HCT116 (cell line): ENCODE results near the gene INPP5J. TPM values are rescaled to one million over a fixed set of nuclear protein-coding genes. Genes with fewer than 3 reads are reported as not detected.

Experiments used
- ATAC-seq: fragments of 200-7000 bp; cut with Tn5 transposase; 2 replicates; pipeline ENCODE4 v1.9.1; 2020; ENCODE audit warnings: mild to moderate bottlenecking, moderate library complexity
- BruUV-seq: library from RNA; stranded (reverse); fragments of 400-500 nt; replicated peaks from 2 replicates; lab custom pipeline; 2021; lab: Mats Ljungman, UMichigan
- CTCF ChIA-PET: fragments of 300-600 bp; sonication (Branson Sonifier 250); formaldehyde crosslinking; loops from one replicate; lab custom pipeline; 2021; ENCODE audit warnings: antibody characterized with exemption; lab: Charles Lee
- POLR2A ChIA-PET: fragments of 300-600, 350-600 bp; sonication (Branson Sonifier 250); formaldehyde crosslinking; loops from one replicate; lab custom pipeline; 2021; ENCODE audit warnings: antibody characterized with exemption; lab: Charles Lee
- RAD21 ChIA-PET, 2 experiments: fragments of 300-600 bp; sonication (Branson Sonifier 250); formaldehyde crosslinking; loops; one replicate each; lab custom pipeline; 2023; ENCODE audit warnings: low total read pairs in 2 of 2; ENCODE audit not compliant: uncharacterized antibody in 2 of 2, unreplicated experiment in 2 of 2, low non-redundant PET in 1 of 2; lab: Charles Lee
- DNase-seq: peaks from one replicate; pipeline ENCODE4 v3.0.0-alpha.2; 2010; ENCODE audit warnings: low read depth, low spot score
- H2AFZ ChIP-seq: fragments of 200-600 bp; shearing (Covaris generic), sonication (generic); 2 replicates; pipeline ENCODE4 v1.6.1; 2017; ENCODE audit warnings: low read depth, mixed run types, mixed read lengths, antibody characterized with exemption, low read length; ENCODE audit not compliant: poor library complexity, severe bottlenecking
- H3K27ac ChIP-seq: 2 replicates; pipeline ENCODE4 v1.5.1; 2012; ENCODE audit warnings: low read depth, low read length
- H3K27me3 ChIP-seq: fragments of 200-600 bp; sonication (generic); 2 replicates; pipeline ENCODE4 v1.6.1; 2016; ENCODE audit warnings: mixed run types, low read length, mixed read lengths; ENCODE audit not compliant: insufficient read depth
- H3K36me3 ChIP-seq, 2 experiments: fragments of 200-500 bp in 1 of 2; fragments of 200-600 bp in 1 of 2; sonication (Bioruptor generic) in 1 of 2; sonication (generic) in 1 of 2; 2 replicates each; pipeline versions ENCODE4 v1.5.1 to v1.6.1; 2014 to 2016; ENCODE audit warnings: low read length in 2 of 2, inconsistent platforms in 1 of 2, mixed read lengths in 1 of 2, mixed run types in 1 of 2; ENCODE audit not compliant: insufficient read depth in 2 of 2, control insufficient read depth in 1 of 2
- H3K4me1 ChIP-seq, 2 experiments: fragments of 200-600 bp in 1 of 2; sonication (generic) in 1 of 2; 2 replicates each; pipeline versions ENCODE4 v1.5.1 to v1.6.1; 2012 to 2017; ENCODE audit warnings: low read length in 2 of 2, inconsistent platforms in 1 of 2, mild to moderate bottlenecking in 1 of 2, mixed read lengths in 1 of 2, mixed run types in 1 of 2, moderate library complexity in 1 of 2; ENCODE audit not compliant: insufficient read depth in 2 of 2, control insufficient read depth in 1 of 2
- H3K4me2 ChIP-seq: fragments of 200-600 bp; sonication (generic); 2 replicates; pipeline ENCODE4 v1.6.1; 2017; ENCODE audit warnings: mixed run types, low read length, mixed read lengths
- H3K4me3 ChIP-seq, 2 experiments: fragments of 200-600 bp in 1 of 2; sonication (generic) in 1 of 2; replicated peaks in 1 of 2; 2 replicates each; pipeline ENCODE4 v1.5.1; 2011 to 2016; ENCODE audit warnings: low read length in 2 of 2, control low read depth in 1 of 2, low read depth in 1 of 2, mild to moderate bottlenecking in 1 of 2, mixed read lengths in 1 of 2, mixed run types in 1 of 2
- H3K79me2 ChIP-seq: fragments of 200-600 bp; sonication (generic); 2 replicates; pipeline ENCODE4 v1.6.1; 2017; ENCODE audit warnings: mild to moderate bottlenecking, mixed run types, low read length, moderate library complexity, mixed read lengths; ENCODE audit not compliant: insufficient read depth
- H3K9ac ChIP-seq: fragments of 200-600 bp; sonication (generic); 2 replicates; pipeline ENCODE4 v1.6.1; 2016; ENCODE audit warnings: low read length, mixed read lengths
- H3K9me2 ChIP-seq: fragments of 200-600 bp; sonication (generic), shearing (Covaris generic); 2 replicates; pipeline ENCODE4 v1.6.1; 2017; ENCODE audit warnings: mixed run types, mild to moderate bottlenecking, moderate library complexity; ENCODE audit not compliant: insufficient read depth
- H3K9me3 ChIP-seq, 2 experiments: fragments of 200-500 bp in 1 of 2; fragments of 200-600 bp in 1 of 2; sonication (Bioruptor generic) in 1 of 2; sonication (generic) in 1 of 2; 2 replicates each; pipeline ENCODE4 v1.6.1; 2014 to 2017; ENCODE audit warnings: low read length in 2 of 2, mixed read lengths in 2 of 2, inconsistent platforms in 1 of 2, low read depth in 1 of 2, mild to moderate bottlenecking in 1 of 2, mixed run types in 1 of 2, moderate library complexity in 1 of 2; ENCODE audit not compliant: control insufficient read depth in 1 of 2, insufficient read depth in 1 of 2
- H4K20me1 ChIP-seq: fragments of 200-600 bp; sonication (generic), shearing (Covaris generic); 2 replicates; pipeline ENCODE4 v1.6.1; 2017; ENCODE audit warnings: mixed run types, mild to moderate bottlenecking, moderate library complexity; ENCODE audit not compliant: insufficient read depth
- CBX3 ChIP-seq: IDR thresholded peaks from 2 replicates; pipeline ENCODE4 v1.6.1; 2012; ENCODE audit warnings: low read depth
- CEBPB ChIP-seq: IDR thresholded peaks from 2 replicates; pipeline ENCODE4 v1.6.1; 2012; ENCODE audit warnings: low read depth
- EGR1 ChIP-seq: IDR thresholded peaks from 2 replicates; pipeline ENCODE4 v1.6.1; 2012; ENCODE audit warnings: low read depth
- EZH2 ChIP-seq: fragments of 200-600 bp; sonication (generic); IDR thresholded peaks from 2 replicates; pipeline ENCODE4 v1.6.1; 2017; ENCODE audit warnings: antibody characterized with exemption, mixed run types
- EZH2phosphoT487 ChIP-seq: fragments of 200-600 bp; IDR thresholded peaks from 2 replicates; pipeline ENCODE4 v1.6.1; 2018; ENCODE audit warnings: antibody characterized with exemption, borderline replicate concordance
- JUND ChIP-seq: IDR thresholded peaks from 2 replicates; pipeline ENCODE4 v1.6.1; 2012
- SIN3A ChIP-seq: IDR thresholded peaks from 2 replicates; pipeline ENCODE4 v1.6.1; 2012; ENCODE audit warnings: low read depth
- SRF ChIP-seq: IDR thresholded peaks from 2 replicates; pipeline ENCODE4 v1.6.1; 2012; ENCODE audit warnings: low read depth
- TCF7L2 ChIP-seq: IDR thresholded peaks from 2 replicates; pipeline ENCODE4 v1.7.0; 2011; ENCODE audit warnings: borderline replicate concordance, inconsistent platforms; ENCODE audit not compliant: insufficient read depth, insufficient read length; ENCODE audit errors: extremely low read depth
- ZFX ChIP-seq: fragments of 450-650 bp; IDR thresholded peaks from 2 replicates; pipeline ENCODE4 v1.6.1; 2017
- ZNF274 ChIP-seq: fragments of 200-500 bp; sonication (Bioruptor generic); IDR thresholded peaks from 2 replicates; pipeline ENCODE4 v1.6.1; 2014; ENCODE audit warnings: mild to moderate bottlenecking, low read depth, low read length, inconsistent platforms
- intact Hi-C: fragments of 100-400 bp; cut with micrococcal nuclease; formaldehyde crosslinking; loops from 2 replicates; pipeline ENCODE4 v1.10.0; 2022
- total RNA-seq: library from RNA; stranded (reverse); gene quantifications from one replicate; pipeline ENCODE4 v1.2.1, GENCODE V29; 2021; ENCODE audit not compliant: unreplicated experiment
- TF ChIP-seq, protein P1 (sequence below): IDR thresholded peaks from 2 replicates; pipeline ENCODE4 v1.6.1; 2012
- TF ChIP-seq, protein P2 (sequence below): IDR thresholded peaks from 2 replicates; pipeline ENCODE4 v1.6.1; 2012
- TF ChIP-seq, protein P3 (sequence below): IDR thresholded peaks from 2 replicates; pipeline ENCODE4 v1.6.1; 2012; ENCODE audit warnings: low read depth

INPP5J gene
- total RNA-seq, 1 experiment from 2014 or later: 8.9 TPM

DNA sequence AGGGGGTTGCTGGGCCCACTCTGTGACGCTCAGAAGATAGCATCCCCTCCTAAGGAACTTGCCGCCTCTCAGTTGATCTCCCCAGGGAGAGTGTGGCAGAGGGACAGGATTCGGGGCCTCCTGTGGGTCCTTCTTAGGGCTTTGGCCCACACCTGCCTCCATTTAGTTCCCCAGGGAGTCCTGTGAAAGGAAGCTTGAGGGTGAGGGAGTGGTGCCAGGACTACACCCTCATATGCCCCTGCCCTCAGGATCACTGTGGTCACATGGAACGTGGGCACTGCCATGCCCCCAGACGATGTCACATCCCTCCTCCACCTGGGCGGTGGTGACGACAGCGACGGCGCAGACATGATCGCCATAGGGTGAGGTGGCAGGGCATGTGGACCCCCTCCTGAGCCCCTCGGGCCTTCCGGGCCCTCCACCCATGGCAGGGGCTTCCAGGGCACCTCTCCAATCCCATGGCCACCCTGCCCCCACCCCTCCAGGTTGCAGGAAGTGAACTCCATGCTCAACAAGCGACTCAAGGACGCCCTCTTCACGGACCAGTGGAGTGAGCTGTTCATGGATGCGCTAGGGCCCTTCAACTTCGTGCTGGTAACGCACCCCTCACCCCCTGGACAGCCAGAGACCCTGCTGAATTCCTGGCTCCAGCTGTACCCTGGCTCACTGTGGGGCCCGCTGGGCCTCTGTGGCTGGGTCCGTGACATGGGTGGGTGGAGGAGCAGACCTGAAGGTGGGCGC, 3.5 kb downstream of the INPP5J start:
- Histone ChIP-seq H3K27ac (no peak overlapping the region), H3K36me3 (no peaks in the 10 kb centered on the region), H3K9me2 (no peaks in the 10 kb centered on the region), H3K4me2 (no peak overlapping the region), H3K4me3 (no peak overlapping the region), H3K4me1 (peaks cover 9 to 25% of the 10 kb centered on the region in 2 experiments), H3K9ac (no peak overlapping the region), H3K9me3 (no peaks in the 10 kb centered on the region)
- DNase-seq: no peak
- RAD21 ChIA-PET: no interaction called here
- ATAC-seq: no peak
- no TSS peak for BruUV-seq
- intact Hi-C loops: no loop called here
- TF ChIP-seq, protein P1, sequence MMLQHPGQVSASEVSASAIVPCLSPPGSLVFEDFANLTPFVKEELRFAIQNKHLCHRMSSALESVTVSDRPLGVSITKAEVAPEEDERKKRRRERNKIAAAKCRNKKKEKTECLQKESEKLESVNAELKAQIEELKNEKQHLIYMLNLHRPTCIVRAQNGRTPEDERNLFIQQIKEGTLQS: no peak
- TF ChIP-seq ZFX (no peak), EZH2phosphoT487 (no peak), CEBPB (no peak), SIN3A (no peak), TCF7L2 (no peak), CBX3 (no peak), EGR1 (no peak), SRF (no peak), JUND (no peak)
- TF ChIP-seq, protein P2, sequence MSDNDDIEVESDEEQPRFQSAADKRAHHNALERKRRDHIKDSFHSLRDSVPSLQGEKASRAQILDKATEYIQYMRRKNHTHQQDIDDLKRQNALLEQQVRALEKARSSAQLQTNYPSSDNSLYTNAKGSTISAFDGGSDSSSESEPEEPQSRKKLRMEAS: no peak
- TF ChIP-seq, all 23 proteins: peak for 0
- ChIA-PET POLR2A (no interaction called here), CTCF (no interaction called here)
- Histone ChIP-seq H2AFZ (no peak overlapping the region), H3K27me3 (no peaks in the 10 kb centered on the region), H4K20me1 (no peaks in the 10 kb centered on the region), H3K79me2 (no peaks in the 10 kb centered on the region)

GRCh38 chr22:31126869-31127175, 4.1 kb downstream of the INPP5J start:
- ATAC-seq: no peak
- no peaks in the 10 kb centered on the region for H3K27me3 ChIP-seq
- BruUV-seq: no TSS peak
- H3K4me1 ChIP-seq: peaks cover 12 to 25% of the 10 kb centered on the region in 2 experiments
- no peak overlapping the region for H3K27ac ChIP-seq
- no peaks in the 10 kb centered on the region for H3K79me2 ChIP-seq
- ChIA-PET POLR2A (no interaction called here), CTCF (no interaction called here), RAD21 (no interaction called here)
- no peak overlapping the region for H3K9ac ChIP-seq
- no peak overlapping the region for H3K4me2 ChIP-seq
- no peaks in the 10 kb centered on the region for H4K20me1 ChIP-seq
- no peaks in the 10 kb centered on the region for H3K9me2 ChIP-seq
- no peaks in the 10 kb centered on the region for H3K36me3 ChIP-seq
- no peak for TF ChIP-seq CBX3
- no peak for TF ChIP-seq JUND
- TF ChIP-seq TCF7L2: no peak
- TF ChIP-seq, protein P2: no peak
- TF ChIP-seq ZNF274: no peak
- no peak for TF ChIP-seq SRF
- TF ChIP-seq, protein P3, sequence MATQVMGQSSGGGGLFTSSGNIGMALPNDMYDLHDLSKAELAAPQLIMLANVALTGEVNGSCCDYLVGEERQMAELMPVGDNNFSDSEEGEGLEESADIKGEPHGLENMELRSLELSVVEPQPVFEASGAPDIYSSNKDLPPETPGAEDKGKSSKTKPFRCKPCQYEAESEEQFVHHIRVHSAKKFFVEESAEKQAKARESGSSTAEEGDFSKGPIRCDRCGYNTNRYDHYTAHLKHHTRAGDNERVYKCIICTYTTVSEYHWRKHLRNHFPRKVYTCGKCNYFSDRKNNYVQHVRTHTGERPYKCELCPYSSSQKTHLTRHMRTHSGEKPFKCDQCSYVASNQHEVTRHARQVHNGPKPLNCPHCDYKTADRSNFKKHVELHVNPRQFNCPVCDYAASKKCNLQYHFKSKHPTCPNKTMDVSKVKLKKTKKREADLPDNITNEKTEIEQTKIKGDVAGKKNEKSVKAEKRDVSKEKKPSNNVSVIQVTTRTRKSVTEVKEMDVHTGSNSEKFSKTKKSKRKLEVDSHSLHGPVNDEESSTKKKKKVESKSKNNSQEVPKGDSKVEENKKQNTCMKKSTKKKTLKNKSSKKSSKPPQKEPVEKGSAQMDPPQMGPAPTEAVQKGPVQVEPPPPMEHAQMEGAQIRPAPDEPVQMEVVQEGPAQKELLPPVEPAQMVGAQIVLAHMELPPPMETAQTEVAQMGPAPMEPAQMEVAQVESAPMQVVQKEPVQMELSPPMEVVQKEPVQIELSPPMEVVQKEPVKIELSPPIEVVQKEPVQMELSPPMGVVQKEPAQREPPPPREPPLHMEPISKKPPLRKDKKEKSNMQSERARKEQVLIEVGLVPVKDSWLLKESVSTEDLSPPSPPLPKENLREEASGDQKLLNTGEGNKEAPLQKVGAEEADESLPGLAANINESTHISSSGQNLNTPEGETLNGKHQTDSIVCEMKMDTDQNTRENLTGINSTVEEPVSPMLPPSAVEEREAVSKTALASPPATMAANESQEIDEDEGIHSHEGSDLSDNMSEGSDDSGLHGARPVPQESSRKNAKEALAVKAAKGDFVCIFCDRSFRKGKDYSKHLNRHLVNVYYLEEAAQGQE: no peak
- no peak for TF ChIP-seq EZH2
- intact Hi-C loops: no loop called here
- no peaks in the 10 kb centered on the region for H3K9me3 ChIP-seq
- no peak overlapping the region for H2AFZ ChIP-seq
- no peak for DNase-seq
- H3K4me3 ChIP-seq: no peak overlapping the region
